ENCODE data around the gene IL33. TPM values are rescaled to one million over a fixed set of nuclear protein-coding genes. Genes with fewer than 3 reads are reported as not detected.

Gene IL33
- total RNA-seq, 2 experiments from 2014 or later = not detected

GRCh38 chr9:6239694-6240093, 24.1 kb downstream of the IL33 start:
- POLR2A ChIA-PET = no interaction called here
- CTCF ChIA-PET = interaction anchor here (0.6 kb wide), 1 partner anchor 126 kb away, joined by 3 read pairs; no protein-coding TSS in a partner anchor
- Mint-ChIP-seq H3K4me3 (no peak overlapping the region), H3K9me3 (ENCODE audit: low read depth) (no peaks in the 10 kb centered on the region), H3K36me3 (ENCODE audit: low read depth) (peaks cover 2% of the 10 kb centered on the region), H3K27me3 (peaks cover 23% of the 10 kb centered on the region), H3K27ac (no peak overlapping the region), H3K4me1 (peaks cover 12% of the 10 kb centered on the region)
- ATAC-seq (no peak), DNase-seq (no peak)
- intact Hi-C loops (cut with DNase I, micrococcal nuclease) = no loop called here

- Mint-ChIP-seq H3K4me1 (peaks cover 16% of the 10 kb centered on the region), H3K27me3 (peaks cover 23% of the 10 kb centered on the region), H3K36me3 (ENCODE audit: low read depth) (peaks cover 2% of the 10 kb centered on the region), H3K4me3 (no peak overlapping the region), H3K27ac (no peak overlapping the region), H3K9me3 (ENCODE audit: low read depth) (no peaks in the 10 kb centered on the region)
- ChIA-PET POLR2A (no interaction called here), CTCF (no interaction called here)
- intact Hi-C loops (cut with DNase I, micrococcal nuclease) = no loop called here
- ATAC-seq = peak; percentile 84
- peak; percentile 55 for DNase-seq
Observed at GRCh38 chr9:6243746-6244145, 28.1 kb downstream of the IL33 start.

GRCh38 chr9:6247266-6247665, 31.7 kb downstream of the IL33 start:
- H3K9me3 Mint-ChIP-seq (ENCODE audit: low read depth) = no peaks in the 10 kb centered on the region
- DNase-seq = no peak
- no peak overlapping the region for H3K27ac Mint-ChIP-seq
- ChIA-PET CTCF (interaction anchor here (0.6 to 0.8 kb wide), 2 partner anchors 127 to 193 kb away, joined by 3 to 4 read pairs; no protein-coding TSS in a partner anchor), POLR2A (no interaction called here)
- H3K27me3 Mint-ChIP-seq = peaks cover 21% of the 10 kb centered on the region
- ATAC-seq = peak; percentile 49
- peaks cover 2% of the 10 kb centered on the region for H3K36me3 Mint-ChIP-seq (ENCODE audit: low read depth)
- peaks cover 16% of the 10 kb centered on the region for H3K4me1 Mint-ChIP-seq
- intact Hi-C loops (cut with DNase I, micrococcal nuclease) = no loop called here
- H3K4me3 Mint-ChIP-seq = no peak overlapping the region

- ChIA-PET CTCF (interaction anchor here (1.0 kb wide), 1 partner anchor 9 kb away, joined by 3 read pairs; no protein-coding TSS in a partner anchor), POLR2A (no interaction called here)
- intact Hi-C loops (cut with DNase I, micrococcal nuclease) = no loop called here
- Mint-ChIP-seq H3K4me3 (no peak overlapping the region), H3K27ac (no peak overlapping the region), H3K36me3 (ENCODE audit: low read depth) (no peaks in the 10 kb centered on the region), H3K4me1 (no peaks in the 10 kb centered on the region), H3K9me3 (ENCODE audit: low read depth) (peaks cover 8% of the 10 kb centered on the region), H3K27me3 (peaks cover 11% of the 10 kb centered on the region)
- ATAC-seq (no peak), DNase-seq (no peak)
Observed at GRCh38 chr9:6268826-6269397, 53.3 kb downstream of the IL33 start.

GRCh38 chr9:6270896-6271295, 55.3 kb downstream of the IL33 start:
- no peak overlapping the region for H3K4me3 Mint-ChIP-seq
- intact Hi-C loops (cut with DNase I, micrococcal nuclease) = no loop called here
- no peaks in the 10 kb centered on the region for H3K9me3 Mint-ChIP-seq (ENCODE audit: low read depth)
- H3K27me3 Mint-ChIP-seq = peaks cover 8% of the 10 kb centered on the region
- no peaks in the 10 kb centered on the region for H3K4me1 Mint-ChIP-seq
- DNase-seq (no peak), ATAC-seq (no peak)
- H3K27ac Mint-ChIP-seq = no peak overlapping the region
- ChIA-PET POLR2A (no interaction called here), CTCF (no interaction called here)
- H3K36me3 Mint-ChIP-seq (ENCODE audit: low read depth) = no peaks in the 10 kb centered on the region

GRCh38 chr9:6271508-6272228, 56.1 kb downstream of the IL33 start:
- no peak overlapping the region for H3K27ac Mint-ChIP-seq

GRCh38 chr9:6272229-6272598, 56.6 kb downstream of the IL33 start:
- ChIA-PET POLR2A (no interaction called here), CTCF (no interaction called here)
- ATAC-seq (no peak), DNase-seq (no peak)
- intact Hi-C loops (cut with DNase I, micrococcal nuclease) = no loop called here
- H3K36me3 Mint-ChIP-seq (ENCODE audit: low read depth) = no peaks in the 10 kb centered on the region
- peaks cover 3% of the 10 kb centered on the region for H3K27me3 Mint-ChIP-seq
- no peak overlapping the region for H3K27ac Mint-ChIP-seq
- no peaks in the 10 kb centered on the region for H3K9me3 Mint-ChIP-seq (ENCODE audit: low read depth)
- H3K4me1 Mint-ChIP-seq = no peaks in the 10 kb centered on the region
- H3K4me3 Mint-ChIP-seq = no peak overlapping the region

More at GRCh38 chr9:6271508-6272228, 56.1 kb downstream of the IL33 start:
- no peak for ATAC-seq
- Mint-ChIP-seq H3K9me3 (ENCODE audit: low read depth) (no peaks in the 10 kb centered on the region), H3K4me1 (no peaks in the 10 kb centered on the region), H3K27me3 (peaks cover 3% of the 10 kb centered on the region), H3K36me3 (ENCODE audit: low read depth) (no peaks in the 10 kb centered on the region), H3K4me3 (no peak overlapping the region)
- POLR2A ChIA-PET = no interaction called here
- CTCF ChIA-PET = interaction anchor here (0.7 kb wide), 1 partner anchor 414 kb away, joined by 4 read pairs; no protein-coding TSS in a partner anchor
- no peak for DNase-seq
- intact Hi-C loops (cut with DNase I, micrococcal nuclease) = no loop called here

- intact Hi-C loops (cut with DNase I, micrococcal nuclease) = no loop called here
- CTCF ChIA-PET = interaction anchor here (0.7 kb wide), 1 partner anchor 9 kb away, joined by 3 read pairs; no protein-coding TSS in a partner anchor
- Mint-ChIP-seq H3K4me3 (no peak overlapping the region), H3K27me3 (no peaks in the 10 kb centered on the region), H3K9me3 (ENCODE audit: low read depth) (no peaks in the 10 kb centered on the region), H3K27ac (no peak overlapping the region), H3K36me3 (ENCODE audit: low read depth) (no peaks in the 10 kb centered on the region), H3K4me1 (no peaks in the 10 kb centered on the region)
- no peak for DNase-seq
- no peak for ATAC-seq
- POLR2A ChIA-PET = no interaction called here
Observed at GRCh38 chr9:6277417-6277816, 61.8 kb downstream of the IL33 start.

- ChIA-PET POLR2A (no interaction called here), CTCF (interaction anchor here (0.7 kb wide), 1 partner anchor 103 kb away, joined by 3 read pairs; no protein-coding TSS in a partner anchor)
- Mint-ChIP-seq H3K27me3 (peaks cover 15% of the 10 kb centered on the region), H3K9me3 (ENCODE audit: low read depth) (no peaks in the 10 kb centered on the region), H3K36me3 (ENCODE audit: low read depth) (no peaks in the 10 kb centered on the region), H3K4me3 (no peak overlapping the region), H3K27ac (no peak overlapping the region), H3K4me1 (no peaks in the 10 kb centered on the region)
- ATAC-seq = no peak
- no peak for DNase-seq
- intact Hi-C loops (cut with DNase I, micrococcal nuclease) = loop anchor here in 1 of 2 experiments (10.0 kb wide), 1 partner anchor 107 kb away; no protein-coding TSS in a partner anchor
Observed at GRCh38 chr9:6301858-6302257, 86.3 kb downstream of the IL33 start.

GRCh38 chr9:6302417-6302816, 86.8 kb downstream of the IL33 start:
- ChIA-PET CTCF (no interaction called here), POLR2A (no interaction called here)
- Mint-ChIP-seq H3K9me3 (ENCODE audit: low read depth) (no peaks in the 10 kb centered on the region), H3K4me3 (no peak overlapping the region), H3K36me3 (ENCODE audit: low read depth) (no peaks in the 10 kb centered on the region), H3K4me1 (no peaks in the 10 kb centered on the region), H3K27me3 (peaks cover 17% of the 10 kb centered on the region), H3K27ac (no peak overlapping the region)
- DNase-seq (no peak), ATAC-seq (no peak)
- intact Hi-C loops (cut with DNase I, micrococcal nuclease) = loop anchor here in 1 of 2 experiments (10.0 kb wide), 1 partner anchor 108 kb away; no protein-coding TSS in a partner anchor

GRCh38 chr9:6304232-6304631, 88.6 kb downstream of the IL33 start:
- Mint-ChIP-seq H3K4me1 (no peaks in the 10 kb centered on the region), H3K27ac (no peak overlapping the region), H3K9me3 (ENCODE audit: low read depth) (no peaks in the 10 kb centered on the region), H3K27me3 (peaks cover 16% of the 10 kb centered on the region), H3K36me3 (ENCODE audit: low read depth) (no peaks in the 10 kb centered on the region), H3K4me3 (no peak overlapping the region)
- ChIA-PET CTCF (interaction anchor here (0.6 to 0.7 kb wide), 2 partner anchors 211 to 1303 kb away, joined by 3 to 4 read pairs; no protein-coding TSS in a partner anchor), POLR2A (no interaction called here)
- intact Hi-C loops (cut with DNase I, micrococcal nuclease) = loop anchor here in 1 of 2 experiments (10.0 kb wide), 1 partner anchor 109 kb away; no protein-coding TSS in a partner anchor
- DNase-seq (no peak), ATAC-seq (no peak)
